Body of pancreas (tissue), 4 donors: ENCODE results near the gene CAMK2D. TPM values are rescaled to one million over a fixed set of nuclear protein-coding genes. Genes with fewer than 3 reads are reported as not detected.

Experiments
- ATAC-seq: fragments of 150-250 bp; one replicate; pipeline ENCODE4 v1.9.1; 2016
- DNase-seq, 4 donors: peaks; one replicate each; pipeline ENCODE4 v3.0.0-alpha.2; 2019
- H3K27ac ChIP-seq, 4 donors: fragments of 200-600 bp; sonication (generic); 1 replicate in 3 of 4; 2 replicates in 1 of 4; pipeline versions ENCODE4 v1.5.1 to v1.6.1; 2016 to 2019; ENCODE audit warnings: mild to moderate bottlenecking in 1 of 4, mixed read lengths in 1 of 4, moderate library complexity in 1 of 4
- H3K27me3 ChIP-seq, 2 donors: fragments of 200-600 bp; sonication (generic); one replicate each; pipeline ENCODE4 v1.6.0; 2016; ENCODE audit warnings: mild to moderate bottlenecking in 1 of 2
- H3K36me3 ChIP-seq, 2 donors: fragments of 200-600 bp; sonication (generic); replicated peaks in 1 of 2; 2 replicates each; pipeline ENCODE4 v1.5.1; 2016; ENCODE audit warnings: low read depth in 2 of 2; ENCODE audit not compliant: insufficient read depth in 1 of 2
- H3K4me1 ChIP-seq: fragments of 200-600 bp; sonication (generic); one replicate; pipeline ENCODE4 v1.6.0; 2016
- H3K4me3 ChIP-seq, 2 donors: fragments of 200-600 bp; sonication (generic); 1 replicate in 1 of 2; 2 replicates in 1 of 2; pipeline ENCODE4 v1.5.1; 2016 to 2019
- H3K9me3 ChIP-seq, 3 donors: fragments of 200-600 bp; sonication (generic); 1 replicate in 2 of 3; 2 replicates in 1 of 3; pipeline ENCODE4 v1.5.1; 2016
- POLR2A ChIP-seq, 3 donors: fragments of 450-650 bp; IDR thresholded peaks; one replicate each; pipeline ENCODE4 v1.6.1; 2016; ENCODE audit warnings: antibody characterized with exemption in 3 of 3, mild to moderate bottlenecking in 2 of 3
- WGBS, 2 donors: methylation state at CpG; one replicate each; pipeline ENCODE4 v1.1.5; 2017; 5-methylcytosine and 5-hydroxymethylcytosine counted together
- intact Hi-C: fragments of 100-400 bp; cut with DNase I; formaldehyde crosslinking; loops from one replicate; pipeline ENCODE4 v1.15.1; 2023
- total RNA-seq, 2 donors: library from RNA; depleted of rRNA; stranded (reverse); fragments of >200 nt; gene quantifications; one replicate each; pipeline ENCODE4 v1.1.0, GENCODE V29; 2016
- TF ChIP-seq, protein P1 (sequence below), 7 experiments: fragments of 450-650 bp in 4 of 7; fragments of 200-600 bp in 3 of 7; sonication (generic) in 3 of 7; IDR thresholded peaks; one replicate each; pipeline ENCODE4 v1.5.1; 2016 to 2019; ENCODE audit warnings: antibody characterized with exemption in 7 of 7

CAMK2D gene
- total RNA-seq, 2 donors from 2014 or later = 25.7 to 29.3 TPM

- H3K9me3 ChIP-seq = no peaks in the 10 kb centered on the region
- intact Hi-C loops = no loop called here
- H3K27ac ChIP-seq = no peak overlapping the region
- H3K27me3 ChIP-seq = no peaks in the 10 kb centered on the region
- no peak overlapping the region for H3K4me3 ChIP-seq
- no peak for ATAC-seq
- peaks cover 25% of the 10 kb centered on the region for H3K4me1 ChIP-seq
- H3K36me3 ChIP-seq = no peaks in the 10 kb centered on the region
- DNase-seq = no peak
- TF ChIP-seq, protein P1, sequence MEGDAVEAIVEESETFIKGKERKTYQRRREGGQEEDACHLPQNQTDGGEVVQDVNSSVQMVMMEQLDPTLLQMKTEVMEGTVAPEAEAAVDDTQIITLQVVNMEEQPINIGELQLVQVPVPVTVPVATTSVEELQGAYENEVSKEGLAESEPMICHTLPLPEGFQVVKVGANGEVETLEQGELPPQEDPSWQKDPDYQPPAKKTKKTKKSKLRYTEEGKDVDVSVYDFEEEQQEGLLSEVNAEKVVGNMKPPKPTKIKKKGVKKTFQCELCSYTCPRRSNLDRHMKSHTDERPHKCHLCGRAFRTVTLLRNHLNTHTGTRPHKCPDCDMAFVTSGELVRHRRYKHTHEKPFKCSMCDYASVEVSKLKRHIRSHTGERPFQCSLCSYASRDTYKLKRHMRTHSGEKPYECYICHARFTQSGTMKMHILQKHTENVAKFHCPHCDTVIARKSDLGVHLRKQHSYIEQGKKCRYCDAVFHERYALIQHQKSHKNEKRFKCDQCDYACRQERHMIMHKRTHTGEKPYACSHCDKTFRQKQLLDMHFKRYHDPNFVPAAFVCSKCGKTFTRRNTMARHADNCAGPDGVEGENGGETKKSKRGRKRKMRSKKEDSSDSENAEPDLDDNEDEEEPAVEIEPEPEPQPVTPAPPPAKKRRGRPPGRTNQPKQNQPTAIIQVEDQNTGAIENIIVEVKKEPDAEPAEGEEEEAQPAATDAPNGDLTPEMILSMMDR (IDR thresholded peaks at IDR 0.05) = no peak
- TF ChIP-seq POLR2A (IDR thresholded peaks at IDR 0.05) = no peak
- WGBS, 2 donors = 76 to 85% methylated on average over 2 of the region's 2 CpGs
Observed at GRCh38 chr4:113675731-113676697, 85.5 kb downstream of the CAMK2D start.

GRCh38 chr4:113674733-113675132, 86.8 kb downstream of the CAMK2D start:
- H3K36me3 ChIP-seq = no peaks in the 10 kb centered on the region
- H3K27ac ChIP-seq = no peak overlapping the region
- ATAC-seq (no peak), DNase-seq (no peak)
- TF ChIP-seq POLR2A (IDR thresholded peaks at IDR 0.05) = no peak
- TF ChIP-seq, protein P1 (IDR thresholded peaks at IDR 0.05) = no peak
- no peak overlapping the region for H3K4me3 ChIP-seq
- no peaks in the 10 kb centered on the region for H3K9me3 ChIP-seq
- WGBS, 2 donors = 49 to 55% methylated on average over 2 of the region's 2 CpGs
- intact Hi-C loops = no loop called here
- no peaks in the 10 kb centered on the region for H3K27me3 ChIP-seq
- peaks cover 25% of the 10 kb centered on the region for H3K4me1 ChIP-seq

- WGBS, 2 donors = 92 to 100% methylated on average over 1 of the region's 1 CpG
- no peaks in the 10 kb centered on the region for H3K36me3 ChIP-seq
- ATAC-seq (no peak), DNase-seq (peak in 1 of 4 donors; percentile 25)
- intact Hi-C loops = no loop called here
- no peak overlapping the region for H3K4me3 ChIP-seq
- no peaks in the 10 kb centered on the region for H3K9me3 ChIP-seq
- H3K4me1 ChIP-seq = peaks cover 25% of the 10 kb centered on the region
- no peak for TF ChIP-seq POLR2A (IDR thresholded peaks at IDR 0.05)
- TF ChIP-seq, protein P1 (IDR thresholded peaks at IDR 0.05) = no peak
- H3K27ac ChIP-seq = no peak overlapping the region
- no peaks in the 10 kb centered on the region for H3K27me3 ChIP-seq
Observed at GRCh38 chr4:113674251-113674650, 87.3 kb downstream of the CAMK2D start.

DNA sequence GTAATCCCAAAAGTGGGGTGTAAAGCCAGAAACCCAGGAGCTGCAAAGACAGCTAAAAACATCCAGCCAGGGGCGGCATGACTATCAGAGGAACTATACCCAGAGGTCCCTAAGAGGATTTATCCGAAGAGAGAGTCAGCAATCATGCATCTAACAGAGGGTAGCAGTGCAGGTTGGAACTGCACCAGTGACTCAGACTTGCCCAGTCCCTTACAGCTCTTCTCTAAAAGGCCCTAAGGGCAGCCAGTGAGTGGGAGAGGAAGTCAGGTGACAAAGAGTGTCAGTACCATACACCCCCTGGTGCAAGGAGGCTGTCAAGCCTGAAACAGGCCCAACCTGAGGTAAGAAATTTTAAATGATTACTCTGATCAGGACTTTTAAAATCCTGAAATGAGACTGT, 88.1 kb downstream of the CAMK2D start:
- peaks cover 25% of the 10 kb centered on the region for H3K4me1 ChIP-seq
- intact Hi-C loops = no loop called here
- TF ChIP-seq POLR2A (IDR thresholded peaks at IDR 0.05) = no peak
- TF ChIP-seq, protein P1 (IDR thresholded peaks at IDR 0.05) = no peak
- DNase-seq = no peak
- no peak overlapping the region for H3K4me3 ChIP-seq
- no peaks in the 10 kb centered on the region for H3K9me3 ChIP-seq
- no peaks in the 10 kb centered on the region for H3K36me3 ChIP-seq
- 94 to 97% methylated on average over 2 of the region's 2 CpGs for WGBS, 2 donors
- H3K27me3 ChIP-seq = no peaks in the 10 kb centered on the region
- no peak for ATAC-seq
- no peak overlapping the region for H3K27ac ChIP-seq
